Amniotic epithelial cell (primary cell): ENCODE results near the gene ARL14EPL.

Source experiments
- DNase-seq: peaks from one replicate; pipeline ENCODE4 v3.0.0-alpha.2; 2010; ENCODE audit warnings: low read depth

Gene ARL14EPL

GRCh38 chr5:116032094-116032517 is at the start of gene ARL14EPL:
Gene ARL14EPL, plus strand, starts transcription at chr5:116032472. Its CDS starts 18,994 bp downstream, at chr5:116051466.
- DNase-seq, result peak; percentile 85

- no peak for DNase-seq
Observed at GRCh38 chr5:115983519-115983918, 48.8 kb upstream of the ARL14EPL start.

GRCh38 chr5:115985802-115986757 is 46.2 kb upstream of the ARL14EPL start:
- peak; percentile 49 for DNase-seq

GRCh38 chr5:115988002-115988401 is 44.3 kb upstream of the ARL14EPL start:
- no peak for DNase-seq

DNA sequence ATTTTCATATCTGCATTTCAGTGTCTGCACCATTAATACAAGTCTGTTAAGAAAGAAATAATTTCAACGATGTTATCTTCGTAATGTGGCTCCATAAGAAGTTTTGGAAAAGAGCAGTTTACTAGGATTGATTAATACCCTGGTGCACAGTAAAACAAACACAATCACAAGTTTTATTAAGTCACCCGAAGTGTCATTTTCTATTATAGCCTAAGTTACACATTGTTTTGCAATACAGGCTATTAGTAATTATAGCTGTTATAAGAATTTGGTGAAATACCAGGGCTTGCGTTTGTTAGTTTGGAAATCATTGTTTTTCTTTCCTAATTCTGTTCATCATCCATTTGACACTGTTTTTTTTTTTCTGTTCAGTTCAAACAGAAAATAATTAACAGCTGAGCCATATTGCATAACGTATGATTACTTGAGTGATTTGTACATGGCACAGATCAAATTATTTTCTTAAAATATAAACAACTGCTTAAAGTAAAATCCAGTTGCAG is 39.4 kb upstream of the ARL14EPL start:
- no peak for DNase-seq

DNA sequence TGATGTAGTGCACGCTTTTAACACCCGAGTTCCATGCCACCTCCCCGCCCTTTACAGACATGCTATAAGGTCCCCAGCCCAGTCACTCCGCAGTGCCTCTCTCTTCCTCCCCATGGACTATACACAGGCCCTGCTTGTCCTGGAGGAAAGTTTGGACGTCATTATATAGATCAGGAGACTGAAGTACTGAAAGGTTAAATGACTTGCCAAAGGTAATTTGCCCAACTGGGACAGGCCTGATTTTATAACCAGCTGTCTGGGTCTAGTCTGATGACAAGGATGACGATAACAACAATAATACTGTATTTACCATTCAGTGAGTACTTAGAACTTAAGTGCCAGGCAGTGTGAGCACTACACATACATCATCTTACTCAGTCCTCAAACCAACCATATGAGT is 36.9 kb upstream of the ARL14EPL start:
- DNase-seq, result no peak

GRCh38 chr5:116002116-116002906 is 30.0 kb upstream of the ARL14EPL start:
- DNase-seq, result peak; percentile 30

DNA sequence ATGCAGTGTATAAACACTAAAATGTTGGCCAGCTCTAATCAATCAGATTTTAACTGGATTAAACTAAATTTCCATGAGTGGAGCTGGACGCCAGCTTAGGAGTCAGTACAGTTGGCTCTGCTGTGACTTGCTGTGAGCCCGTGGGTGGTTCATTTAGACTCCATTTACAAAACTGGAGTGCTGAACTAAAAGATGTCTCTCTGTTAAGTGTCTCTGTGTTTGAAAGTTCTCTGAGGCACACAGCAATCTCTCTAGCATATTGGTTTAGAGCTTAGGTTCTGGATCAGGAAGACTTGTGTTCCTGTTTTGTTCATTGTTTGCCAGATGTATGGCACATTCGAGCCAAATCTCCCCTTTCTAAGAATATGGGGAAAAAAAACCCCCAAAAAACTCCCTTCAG is 28.0 kb upstream of the ARL14EPL start:
- DNase-seq, result no peak

- DNase-seq, result no peak
Observed at GRCh38 chr5:116009806-116010205, 22.5 kb upstream of the ARL14EPL start.

GRCh38 chr5:116011046-116011445 is 21.2 kb upstream of the ARL14EPL start:
- peak; percentile 8 for DNase-seq

- DNase-seq, result peak; percentile 42
Observed at GRCh38 chr5:116013207-116013785, 19.0 kb upstream of the ARL14EPL start.

DNA sequence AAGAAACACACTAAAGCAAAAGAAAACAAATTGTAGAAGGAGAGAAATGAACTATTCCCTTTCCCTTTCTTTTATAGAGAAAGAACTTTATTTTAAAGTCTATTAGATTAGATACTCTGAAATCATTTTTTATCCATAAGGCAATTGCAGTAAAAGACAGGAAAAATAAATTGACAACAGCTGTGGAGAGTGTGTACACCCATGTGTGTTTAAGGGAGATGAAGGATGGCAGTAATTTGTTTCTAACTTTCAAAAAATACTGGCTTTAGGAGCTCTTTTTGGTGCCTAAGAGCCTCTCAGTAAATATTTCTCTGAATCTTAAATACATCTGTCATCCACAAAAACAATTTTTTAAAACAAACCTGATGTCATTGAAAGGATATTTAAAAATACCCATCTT is 18.3 kb upstream of the ARL14EPL start:
- DNase-seq, result no peak

- DNase-seq, result no peak
Observed at GRCh38 chr5:116023619-116024018, 8.7 kb upstream of the ARL14EPL start.

DNA sequence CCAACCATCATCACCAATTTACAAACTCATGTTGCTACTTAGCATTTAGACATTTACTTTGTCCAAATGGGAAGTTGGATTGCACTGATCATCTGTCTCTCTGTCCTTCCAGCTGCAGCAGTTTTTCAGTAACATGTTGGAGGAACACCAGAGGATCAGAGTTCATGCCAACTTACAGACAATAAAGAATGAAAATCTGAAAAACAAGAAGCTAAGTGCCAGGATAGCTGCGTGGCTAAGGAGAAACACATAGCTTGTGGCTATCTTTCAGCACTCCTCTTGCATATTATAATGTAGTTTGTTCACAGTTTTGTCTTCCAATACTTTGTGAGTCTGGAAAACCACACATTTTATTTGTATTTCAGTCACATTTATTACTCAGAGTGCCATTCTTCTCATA is 6.4 kb upstream of the ARL14EPL start:
- no peak for DNase-seq

DNA sequence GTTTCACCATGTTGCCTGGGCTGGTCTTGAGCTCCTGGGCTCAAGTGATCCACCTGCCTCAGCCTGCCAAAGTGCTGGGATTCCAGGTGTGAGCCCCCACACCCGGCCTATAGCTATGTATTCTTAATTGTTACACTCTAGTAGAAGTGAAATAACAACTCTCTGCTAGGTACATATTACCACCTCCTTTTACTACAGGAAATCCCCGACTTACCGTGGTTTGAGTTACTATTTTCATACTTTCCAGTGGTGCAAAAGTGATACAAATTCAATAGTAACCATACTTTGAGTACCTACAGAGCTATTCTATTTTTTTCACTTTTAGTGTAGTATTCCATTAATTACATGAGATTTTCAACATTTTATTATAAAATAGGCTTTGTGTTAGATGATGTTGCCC is 719 bp downstream of the ARL14EPL start:
- DNase-seq, result no peak

GRCh38 chr5:116035123-116035522 is 2.9 kb downstream of the ARL14EPL start:
- peak; percentile 32 for DNase-seq

DNA sequence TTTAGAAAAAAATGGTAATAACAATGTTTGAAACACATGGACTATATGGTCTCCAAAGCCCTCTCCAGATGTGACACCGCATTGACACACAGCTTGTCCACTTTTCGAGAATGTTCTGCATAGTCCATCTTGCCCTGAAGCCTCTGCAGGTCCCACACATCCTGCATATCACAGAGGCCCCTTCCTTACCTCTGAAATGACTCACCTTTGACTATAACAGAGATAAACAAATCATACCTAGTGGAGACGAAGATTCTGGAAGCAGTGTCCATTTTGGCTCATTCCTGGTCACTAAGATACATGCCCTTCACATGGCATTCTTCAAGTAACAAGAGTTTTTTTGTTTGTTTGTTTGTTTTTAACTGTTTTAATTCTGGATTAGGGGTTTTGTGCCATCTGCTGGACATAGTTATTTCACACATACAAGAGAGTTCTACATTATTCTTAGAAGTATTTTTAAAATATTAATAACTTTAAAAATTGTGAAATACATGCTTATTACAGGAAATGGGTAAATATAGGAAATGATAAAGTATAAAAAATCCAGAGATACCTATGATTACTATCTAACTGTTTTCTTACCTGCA is 5.1 kb downstream of the ARL14EPL start:
- DNase-seq, result no peak

DNA sequence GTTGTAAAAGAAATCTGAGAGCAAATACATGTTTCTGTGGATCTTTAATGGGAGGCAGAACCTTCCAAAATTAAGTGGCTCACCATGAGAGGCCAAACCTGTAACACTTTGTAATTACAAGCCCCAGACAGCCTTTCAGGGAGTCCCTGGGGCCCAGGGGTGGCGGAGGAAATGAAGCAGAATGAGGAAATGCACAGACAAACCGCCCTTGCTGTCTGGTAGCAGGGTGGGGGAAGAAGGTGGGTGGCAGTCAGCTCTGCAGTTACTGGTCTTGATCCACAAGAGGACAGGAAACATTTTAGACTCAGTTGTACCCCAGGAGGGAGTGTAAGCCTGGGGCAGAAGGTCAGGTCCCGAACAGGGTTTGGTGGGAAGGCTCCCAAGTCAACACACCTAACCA is 6.5 kb downstream of the ARL14EPL start:
- DNase-seq, result no peak

- DNase-seq, result no peak
Observed at GRCh38 chr5:116042375-116042774, 10.1 kb downstream of the ARL14EPL start.

- DNase-seq, result no peak
Observed at GRCh38 chr5:116044073-116044472, 11.8 kb downstream of the ARL14EPL start.

GRCh38 chr5:116045821-116046220 is 13.5 kb downstream of the ARL14EPL start:
- DNase-seq, result no peak

DNA sequence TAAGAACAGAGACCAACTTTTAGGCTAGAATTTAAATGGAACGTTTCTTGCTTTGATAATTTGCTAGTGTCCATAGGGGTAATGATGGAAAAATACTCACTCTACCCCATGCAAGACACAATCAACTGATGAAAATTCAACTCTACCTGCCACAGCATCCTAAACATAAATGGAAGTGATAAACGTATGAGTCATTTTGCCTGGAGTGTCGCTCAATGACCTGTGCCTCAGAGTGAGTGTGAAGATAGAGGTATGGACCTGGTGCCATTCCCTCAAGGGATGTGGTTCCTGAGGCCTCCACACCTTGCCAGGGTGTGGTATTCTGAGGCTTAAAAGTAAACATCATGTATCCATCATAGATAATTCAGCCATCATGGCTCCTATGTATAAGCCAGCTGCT is 14.0 kb downstream of the ARL14EPL start:
- DNase-seq, result no peak
